ENCODE results near the gene STAC3.

The STAC3 gene

DNA sequence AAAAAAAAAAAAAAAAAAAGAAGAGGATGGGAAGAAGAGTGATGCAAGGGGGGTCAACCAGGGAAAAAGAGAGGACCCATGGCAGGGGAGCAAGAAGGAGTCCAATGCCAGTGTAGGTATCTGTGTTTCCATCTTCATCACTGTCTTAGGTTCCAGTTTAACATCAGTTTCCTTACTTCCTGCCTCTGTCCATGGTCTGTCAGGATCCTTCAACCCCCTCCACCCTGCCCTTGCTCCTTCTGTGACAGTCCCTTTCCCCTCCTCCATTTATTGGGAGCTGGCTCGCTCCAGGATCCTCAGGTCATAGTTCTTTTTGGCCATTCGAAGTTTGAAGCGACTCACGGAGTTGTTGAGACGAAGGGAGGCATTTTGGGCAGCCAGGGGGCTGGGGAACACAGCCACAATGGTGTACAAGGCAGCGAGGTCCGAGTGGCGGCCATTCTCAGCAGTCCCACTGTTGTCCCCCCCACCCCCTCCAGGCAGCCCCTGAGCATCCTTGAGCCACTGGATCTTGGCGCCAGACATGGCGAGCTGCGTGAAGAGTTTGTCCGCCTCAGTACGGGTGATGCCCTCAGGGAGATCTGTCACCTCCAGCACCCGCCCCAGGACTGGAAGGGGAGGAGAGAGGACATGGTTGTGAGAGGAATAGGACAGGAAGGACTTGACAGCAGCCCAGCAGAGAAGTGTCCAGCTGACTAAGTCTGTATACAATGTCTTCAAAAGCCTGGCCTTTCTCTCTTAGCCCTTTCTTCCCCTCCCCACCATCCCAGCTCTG lies 3.7 kb upstream of the STAC3 start:
- no peak for DNase-seq

DNA sequence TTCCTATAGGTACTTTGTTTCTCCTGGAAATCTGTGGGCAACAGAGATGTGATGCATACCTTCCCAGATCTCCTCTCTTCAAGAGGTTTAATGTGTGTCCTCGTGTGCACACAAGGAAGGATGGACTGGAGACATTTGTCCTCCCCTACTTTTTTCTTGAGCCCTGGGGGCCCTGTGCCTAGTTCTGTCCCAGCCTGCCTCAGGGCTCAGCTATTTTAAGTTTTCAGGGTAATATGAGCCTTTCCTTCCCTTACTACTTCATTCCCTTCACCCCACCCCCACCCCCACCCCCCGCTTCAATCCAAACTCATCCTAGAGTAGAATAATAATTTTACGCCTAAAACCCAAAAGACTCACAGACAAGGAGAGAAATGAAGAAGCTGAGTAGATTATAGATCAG lies 446 bp downstream of the STAC3 start:
- DNase-seq: no peak

DNA sequence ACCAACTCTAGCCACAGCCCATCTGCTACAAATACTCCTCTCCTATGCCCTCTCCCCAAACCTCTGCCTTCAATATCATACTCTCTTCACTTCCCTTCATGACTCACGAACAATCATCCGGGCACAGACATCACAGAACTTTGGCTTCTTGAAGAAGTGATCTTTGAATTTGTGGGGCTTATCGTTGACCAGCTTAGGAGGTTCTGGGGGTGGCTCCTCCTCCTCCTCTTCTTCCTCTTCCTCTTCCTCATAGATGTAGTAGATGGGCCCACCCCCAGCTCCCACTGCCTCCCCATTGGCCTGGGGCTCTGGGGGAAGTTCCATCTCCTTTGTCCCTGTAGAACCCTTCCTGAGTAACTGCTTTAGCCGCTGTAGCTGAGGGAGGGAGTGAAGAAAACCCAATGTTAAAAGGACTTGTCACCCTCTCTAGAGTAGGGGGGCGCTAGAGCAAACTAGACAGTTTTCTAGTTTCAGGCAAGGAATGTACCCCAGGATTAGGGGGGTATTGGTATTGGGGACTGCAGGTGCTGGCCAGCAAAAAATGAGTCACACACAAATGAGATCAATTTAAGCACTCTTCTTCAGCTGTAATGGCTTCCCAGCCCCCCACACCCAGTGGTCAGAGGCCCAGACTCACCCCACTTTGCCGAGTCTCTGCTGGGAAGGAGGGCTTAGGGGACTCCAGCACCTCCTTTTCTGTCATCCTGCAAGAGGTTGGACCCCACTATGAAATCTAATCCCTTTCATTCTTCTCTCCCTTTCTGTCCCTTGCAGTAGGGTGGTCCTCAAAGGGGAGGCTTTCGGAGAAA lies 1.8 kb downstream of the STAC3 start:
- peak in 1 of 2 experiments; percentile 11 for DNase-seq

DNA sequence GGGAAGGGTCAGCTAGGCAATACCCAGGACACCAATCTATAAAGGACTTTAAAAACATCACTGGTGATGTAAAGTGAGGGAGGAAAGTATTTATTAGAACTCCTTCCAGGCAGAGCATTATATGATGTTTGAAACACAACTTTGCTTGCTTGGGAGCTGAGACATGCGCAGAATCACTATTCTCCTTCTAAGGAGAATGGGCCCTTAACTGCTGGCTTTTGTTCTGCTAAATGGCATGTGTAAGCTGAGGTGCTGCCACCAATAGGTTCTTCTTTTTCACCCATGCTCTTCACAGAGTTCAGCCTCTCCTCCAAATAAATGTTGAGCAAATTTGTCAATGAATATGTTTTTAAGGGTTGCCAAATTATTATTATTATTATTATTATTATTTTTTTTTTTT lies 3.9 kb downstream of the STAC3 start:
- DNase-seq: no peak

DNA sequence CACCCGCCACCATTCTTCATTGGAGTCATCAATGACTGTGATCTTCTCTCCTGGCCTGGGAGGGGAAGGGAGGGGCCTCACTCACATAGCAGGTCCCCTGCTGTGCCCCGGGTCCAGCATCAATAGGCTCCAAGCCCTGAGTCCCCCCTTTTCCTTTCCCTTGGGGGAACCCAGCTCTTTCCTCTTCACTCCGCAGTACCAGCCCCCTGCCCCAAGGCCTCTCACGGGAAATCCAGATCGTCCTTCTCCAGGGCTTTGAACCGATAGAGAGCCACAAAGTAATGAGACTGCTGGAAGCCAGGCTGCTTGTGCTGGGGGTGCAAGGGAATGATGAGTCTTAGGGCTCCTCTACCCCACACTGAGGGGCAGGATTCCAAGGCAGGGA lies 6.7 kb downstream of the STAC3 start:
- peak in 1 of 2 experiments; percentile 24 for DNase-seq

DNA sequence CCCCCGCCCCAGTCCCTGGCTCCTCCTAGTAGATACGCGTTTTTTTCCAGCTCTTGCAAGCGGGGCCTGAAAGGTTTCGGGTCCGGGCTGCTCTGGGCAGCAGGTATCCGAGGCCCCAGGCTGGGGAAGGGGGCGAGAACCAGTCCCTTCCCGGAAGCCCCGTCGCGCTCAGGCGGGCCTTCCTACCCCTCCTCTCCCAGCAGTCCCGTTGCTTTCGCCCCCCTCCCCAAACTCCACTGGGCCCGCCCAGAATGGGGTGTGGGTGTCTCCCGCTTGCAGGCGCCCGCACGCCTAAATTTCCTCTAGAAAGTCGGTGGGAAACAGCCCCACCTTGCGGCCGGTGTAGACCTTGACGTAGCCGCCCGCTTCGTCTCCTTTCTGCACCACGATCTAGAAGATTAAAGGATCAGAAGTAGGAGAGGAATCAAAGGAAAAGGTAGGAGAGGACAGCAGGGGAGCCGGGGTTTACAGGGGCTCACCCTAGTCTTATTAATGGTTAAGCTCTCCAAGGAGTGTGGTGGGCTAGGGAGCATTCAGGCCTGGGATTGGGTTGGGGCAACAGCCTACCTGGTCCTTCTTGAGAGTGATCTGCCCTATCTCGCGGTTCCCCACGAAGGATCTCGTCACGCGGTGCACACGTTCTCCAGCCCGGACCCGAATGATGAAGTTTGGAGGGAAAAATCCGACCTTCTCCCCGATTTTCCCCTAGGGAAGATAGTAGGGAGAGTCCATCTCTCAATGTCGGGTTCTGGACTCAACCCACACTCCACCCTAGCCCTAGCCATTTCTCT lies 7.3 kb downstream of the STAC3 start:
- DNase-seq: peak; percentile 92 to 93

DNA sequence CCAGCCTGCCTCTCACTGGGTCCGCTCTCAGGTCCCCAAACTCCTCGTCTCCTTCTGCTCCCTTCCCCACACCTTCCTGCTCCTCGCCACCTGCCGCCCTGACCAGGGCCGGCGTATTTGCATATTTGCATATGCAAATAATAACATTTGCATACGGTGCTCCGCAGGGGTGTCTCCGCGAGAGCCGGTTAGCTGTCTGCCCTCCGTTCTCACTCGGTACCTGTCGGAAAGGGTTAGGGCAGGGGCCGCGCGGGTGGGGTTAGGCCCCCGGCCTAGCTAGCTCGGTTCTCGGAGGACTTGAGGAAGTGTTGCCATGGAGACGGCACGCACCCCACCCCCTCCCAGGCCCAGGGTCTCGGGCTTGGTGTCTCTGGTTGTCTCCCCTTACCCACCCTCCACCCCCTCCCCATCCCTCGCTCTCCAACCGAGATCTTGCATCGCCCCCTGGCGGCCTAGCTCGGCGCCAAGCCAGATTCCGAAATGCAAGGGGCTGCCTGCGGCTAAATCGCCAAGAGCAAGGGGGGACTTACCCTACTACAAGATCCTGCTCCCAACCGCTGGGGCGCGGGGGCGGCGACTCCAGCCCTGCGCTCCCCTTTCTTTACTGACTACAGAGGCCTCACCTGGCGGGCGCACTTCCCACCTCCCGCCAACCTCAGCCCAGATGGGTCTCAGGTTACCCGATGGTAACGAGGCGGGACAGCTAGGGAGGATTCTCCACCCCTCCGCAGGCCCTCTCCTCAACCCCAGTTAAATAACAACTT lies 8.1 kb downstream of the STAC3 start:
- peak; percentile 87 for DNase-seq

DNA sequence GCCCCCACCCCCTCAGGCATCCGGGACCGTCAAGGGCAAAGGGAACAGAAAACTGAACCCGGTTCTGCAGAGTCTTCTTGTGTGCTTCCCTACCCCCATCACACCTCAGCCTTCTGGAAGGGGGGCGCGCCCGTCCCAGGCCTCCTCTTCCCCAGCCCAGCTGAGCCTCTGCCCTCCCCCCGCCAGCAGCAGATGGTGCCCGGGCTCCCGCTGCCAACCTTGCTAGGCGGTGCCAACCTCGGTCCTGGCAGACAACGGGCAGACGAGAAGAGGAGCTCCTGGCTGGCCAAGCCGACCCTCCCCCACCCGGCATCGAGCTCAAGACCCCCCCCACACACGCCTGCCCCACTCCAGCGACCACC lies 8.7 kb downstream of the STAC3 start:
- DNase-seq: no peak

DNA sequence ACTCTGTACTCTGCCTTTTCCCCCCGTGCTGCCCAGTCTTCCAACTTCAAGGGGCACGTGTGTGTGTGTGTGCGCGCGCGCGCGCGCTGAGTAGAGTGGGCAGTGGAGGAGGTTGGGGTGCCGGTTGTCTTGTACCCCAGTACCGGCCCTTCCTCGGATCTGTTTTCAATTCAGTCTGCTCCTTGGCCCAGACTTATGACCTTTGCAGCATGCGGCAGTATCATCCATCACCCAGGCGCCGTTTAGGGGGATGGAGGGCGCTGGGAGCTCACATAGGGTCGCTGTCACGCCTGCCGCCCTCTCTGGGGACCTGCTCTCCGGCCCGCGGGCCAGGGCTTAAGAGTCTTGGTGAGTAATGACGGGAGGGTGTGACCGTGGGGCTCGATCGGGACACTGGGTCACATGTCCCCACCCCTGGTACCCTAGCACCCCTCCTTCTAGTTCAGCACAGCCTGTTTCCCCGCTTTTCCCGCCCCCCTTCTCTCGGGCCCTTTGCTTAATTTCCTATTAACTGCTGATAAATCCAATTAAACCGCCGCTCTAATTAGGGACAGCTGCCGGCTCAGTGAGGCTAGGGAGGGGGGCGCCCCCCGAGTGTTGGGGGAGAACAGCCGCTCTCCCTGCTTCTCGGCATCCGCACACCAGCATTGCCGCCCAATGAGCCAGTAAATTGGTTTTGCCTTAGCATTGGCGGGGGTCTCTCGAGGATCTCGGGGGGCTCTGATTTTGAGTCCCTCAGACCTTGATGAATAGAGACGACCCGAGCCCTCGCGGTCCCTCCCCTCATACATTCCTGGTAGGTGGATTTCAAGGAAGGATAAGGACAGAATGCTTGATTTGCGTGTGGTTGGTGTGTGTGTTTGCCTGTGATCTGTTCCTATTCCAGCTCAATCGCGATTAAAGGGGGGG lies 9.3 kb downstream of the STAC3 start:
- DNase-seq: peak in 1 of 2 experiments; percentile 56

DNA sequence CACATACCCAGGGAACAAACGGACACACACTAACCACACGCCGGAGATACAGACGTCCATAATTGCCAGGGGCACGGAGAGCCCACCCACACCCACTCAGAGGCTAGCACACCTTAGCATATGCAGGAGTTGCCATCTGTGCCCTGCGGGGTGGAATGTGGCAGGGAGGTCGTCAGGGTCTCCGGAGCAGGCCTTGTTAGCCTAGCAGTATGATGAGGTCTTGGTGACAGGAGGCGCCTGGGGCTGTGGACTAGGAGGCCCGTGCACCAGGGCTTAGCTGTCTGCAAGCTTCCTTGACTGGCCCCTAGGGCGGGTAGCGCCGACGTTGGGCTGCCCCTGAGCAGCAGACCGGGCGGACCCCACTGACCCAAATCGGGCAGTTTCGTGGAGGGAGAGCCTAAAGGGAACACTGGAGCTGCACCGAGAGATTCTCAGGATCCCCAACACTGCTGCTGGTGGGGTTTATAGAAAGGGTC lies 10.0 kb downstream of the STAC3 start:
- peak in 1 of 2 experiments; percentile 53 for DNase-seq

DNA sequence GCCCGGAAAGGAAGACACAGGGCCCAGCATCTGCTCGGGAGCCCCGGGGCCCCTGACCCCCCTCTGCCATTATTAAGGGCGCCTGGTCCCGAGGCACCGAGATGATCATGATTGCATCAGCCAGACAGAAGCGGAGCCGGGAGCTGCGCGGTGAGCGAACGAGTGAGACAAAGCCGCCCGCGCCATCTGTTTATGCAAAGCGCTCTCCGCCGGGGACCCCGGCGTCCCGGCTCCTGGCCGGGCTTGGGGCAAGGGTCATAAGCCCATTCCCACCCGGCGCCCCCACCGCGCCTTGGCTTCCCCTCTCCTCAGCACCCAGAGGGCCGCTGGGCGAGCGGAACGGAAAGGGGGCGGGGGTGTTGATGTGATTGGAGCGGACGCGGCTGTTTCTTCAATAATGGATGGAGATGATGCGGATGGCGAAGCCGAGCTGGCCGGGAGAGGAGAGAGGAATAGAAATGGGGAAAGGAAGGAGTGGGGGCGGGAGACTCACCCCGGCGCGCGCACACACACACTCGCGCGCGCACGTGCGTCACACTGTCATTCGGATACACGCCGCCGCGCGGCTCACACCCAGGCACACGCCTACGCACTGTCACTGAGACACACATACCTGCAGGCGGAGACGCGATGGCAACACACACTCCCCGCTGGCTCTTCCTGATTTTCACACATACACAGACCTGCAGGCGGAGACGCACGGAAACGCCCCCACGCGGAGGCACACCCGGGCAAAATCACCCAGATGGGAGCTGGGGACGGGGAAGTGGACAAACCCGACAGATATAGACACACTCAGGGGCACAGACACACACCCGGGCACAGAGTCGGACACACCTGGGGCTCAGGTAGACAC lies 10.7 kb downstream of the STAC3 start:
- peak; percentile 80 to 82 for DNase-seq

DNA sequence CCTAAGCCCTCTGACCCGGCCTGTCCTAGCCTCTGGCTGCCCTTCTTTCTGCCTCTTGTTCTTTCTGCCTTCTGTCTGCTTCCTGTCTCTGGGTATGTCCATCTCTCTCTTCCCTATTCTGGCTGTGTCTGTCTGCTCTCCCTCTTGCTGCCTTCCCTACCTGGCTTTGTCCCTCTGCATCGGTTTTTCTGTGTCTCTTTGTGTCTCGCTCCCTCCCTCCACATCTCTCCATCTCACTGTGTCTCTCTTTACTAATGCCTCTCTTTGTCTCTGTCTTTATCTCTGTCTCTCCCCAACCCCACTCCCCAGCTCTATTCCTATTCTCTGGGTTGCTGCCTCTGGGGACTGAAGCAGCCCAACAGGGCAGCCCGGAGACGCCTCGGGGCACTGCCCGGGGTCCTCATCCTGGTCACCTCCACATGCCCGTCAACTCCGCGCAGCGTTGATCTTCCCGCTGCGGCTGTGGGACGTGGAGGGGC lies 11.4 kb downstream of the STAC3 start:
- DNase-seq: peak in 1 of 2 experiments; percentile 51

DNA sequence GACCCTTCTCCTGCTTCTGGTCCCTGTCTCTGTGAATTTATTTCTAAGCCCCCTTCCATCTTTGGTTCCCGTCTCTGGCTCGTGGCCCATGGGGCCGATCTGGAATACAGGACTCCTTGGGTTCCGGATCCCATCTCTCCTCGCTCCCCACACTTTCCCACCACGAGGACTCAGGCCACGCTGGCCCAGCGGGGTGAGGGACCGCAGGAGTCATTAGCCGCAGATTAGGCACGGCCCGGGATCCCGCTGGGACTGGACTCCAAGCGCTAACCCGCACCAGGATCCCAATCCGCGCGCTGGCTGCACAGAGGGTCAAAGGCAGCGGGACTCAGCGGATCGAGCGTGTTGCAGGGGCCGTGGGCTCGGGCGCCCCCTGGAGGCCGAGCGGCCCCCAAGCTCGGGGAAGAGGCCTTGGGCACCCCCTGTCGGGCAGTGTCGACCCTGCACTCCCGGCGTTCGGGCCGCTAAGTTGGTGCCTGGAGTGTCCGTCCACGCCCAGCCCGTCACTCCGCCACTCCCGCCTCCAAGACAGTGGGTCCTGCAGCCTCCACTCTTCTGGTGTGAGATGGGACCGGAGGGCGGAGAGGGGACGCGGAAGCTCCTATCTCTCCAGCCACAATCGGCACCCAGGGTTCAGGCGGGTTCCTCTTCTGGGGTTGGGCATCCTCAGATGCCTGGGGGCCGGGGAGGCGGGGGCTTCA lies 12.0 kb downstream of the STAC3 start:
- DNase-seq: peak; percentile 96 to 97

DNA sequence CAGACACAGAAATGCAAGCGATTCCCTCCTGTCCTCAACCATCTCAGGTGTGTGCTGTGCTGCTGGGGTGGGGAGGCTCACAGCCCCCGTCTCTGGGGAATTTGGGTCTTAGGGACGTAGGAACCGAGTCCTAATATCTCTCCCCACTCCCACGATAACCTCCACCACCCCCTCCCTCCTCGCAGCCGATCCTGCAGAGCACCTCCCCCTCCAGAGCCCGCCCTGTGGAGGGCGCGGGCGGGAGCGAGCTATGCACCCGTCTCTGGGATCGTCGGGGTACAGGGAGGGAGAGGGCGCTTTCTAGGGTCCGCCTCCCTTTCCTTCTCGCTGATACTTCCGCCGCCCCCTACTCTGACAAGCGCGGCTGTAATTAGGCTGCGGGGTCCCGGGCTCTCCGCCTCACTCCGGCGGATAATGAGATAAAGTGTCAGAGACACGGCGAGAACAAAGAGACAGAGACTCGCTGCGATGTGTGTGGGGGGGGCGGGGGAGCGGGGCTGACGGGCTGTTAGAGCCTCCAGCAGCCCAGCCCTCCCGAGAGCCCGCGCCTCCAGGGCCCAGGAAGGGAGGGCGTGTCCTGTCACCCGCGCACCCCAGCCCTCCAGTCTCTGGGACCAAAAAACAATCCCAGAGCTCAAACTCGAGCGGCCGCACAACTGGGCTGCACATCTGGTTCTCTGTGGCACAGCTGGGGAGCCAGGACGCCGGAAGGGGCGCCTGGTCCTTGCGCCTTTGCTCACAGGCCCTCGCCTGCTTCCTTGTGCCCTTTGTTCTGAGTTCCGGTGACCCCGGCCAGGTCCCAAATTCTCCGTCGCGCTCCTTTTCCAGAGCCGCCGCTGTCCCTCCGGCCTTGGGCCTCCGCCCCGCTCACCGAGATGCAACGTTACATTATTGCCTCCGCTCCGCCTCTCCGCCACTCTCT lies 12.8 kb downstream of the STAC3 start:
- peak; percentile 57 to 62 for DNase-seq

DNA sequence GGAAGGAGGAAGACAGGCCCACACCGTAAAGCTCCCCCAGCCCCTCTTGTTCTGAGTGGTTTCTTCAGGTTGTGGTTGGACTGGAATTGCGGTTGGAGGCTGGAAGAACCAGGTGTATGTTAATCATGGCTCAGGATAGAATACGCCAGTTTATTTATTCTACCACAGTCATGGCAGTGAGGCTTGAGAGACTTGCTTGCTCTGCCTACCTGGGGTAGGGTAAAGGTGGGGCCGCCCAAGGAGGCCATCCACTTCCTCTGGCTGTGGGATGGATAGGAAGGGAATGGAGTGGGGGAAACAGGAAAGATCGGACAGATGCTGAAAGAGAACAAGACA lies 13.4 kb downstream of the STAC3 start:
- peak in 1 of 2 experiments; percentile 41 for DNase-seq

DNA sequence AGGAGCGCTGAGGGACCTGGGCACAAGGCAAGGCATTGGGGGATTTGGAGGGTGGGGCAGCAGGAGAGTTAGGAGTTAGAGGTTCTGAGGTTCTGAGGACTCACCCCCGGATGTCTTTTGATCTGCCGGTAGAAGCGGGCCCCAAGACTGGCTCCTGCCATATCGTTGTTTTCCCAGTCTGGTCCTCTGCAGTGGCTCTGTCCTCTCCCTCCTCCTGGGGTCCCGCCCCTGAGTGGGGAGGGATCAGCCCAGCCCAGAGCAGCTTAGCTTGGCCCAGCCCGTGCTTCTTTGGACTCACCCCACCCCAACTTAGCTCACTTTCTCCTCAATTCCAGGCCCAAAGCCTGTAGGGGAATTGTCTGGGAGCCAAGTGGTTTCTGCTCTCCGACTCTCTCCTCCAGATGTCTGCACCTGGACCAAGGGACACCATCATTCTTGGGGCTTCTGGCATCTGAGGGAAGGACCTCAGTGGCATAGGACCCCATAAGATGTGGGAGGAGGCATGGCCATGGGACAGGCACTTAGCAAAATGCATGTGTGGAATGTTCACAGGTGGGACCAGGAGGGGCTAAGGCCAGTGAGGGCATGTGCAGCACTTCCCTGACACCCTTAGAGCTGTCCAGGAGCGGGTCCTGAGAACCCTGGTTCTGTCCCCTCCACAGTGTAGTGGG lies 13.9 kb downstream of the STAC3 start:
- peak in 1 of 2 experiments; percentile 50 for DNase-seq

DNA sequence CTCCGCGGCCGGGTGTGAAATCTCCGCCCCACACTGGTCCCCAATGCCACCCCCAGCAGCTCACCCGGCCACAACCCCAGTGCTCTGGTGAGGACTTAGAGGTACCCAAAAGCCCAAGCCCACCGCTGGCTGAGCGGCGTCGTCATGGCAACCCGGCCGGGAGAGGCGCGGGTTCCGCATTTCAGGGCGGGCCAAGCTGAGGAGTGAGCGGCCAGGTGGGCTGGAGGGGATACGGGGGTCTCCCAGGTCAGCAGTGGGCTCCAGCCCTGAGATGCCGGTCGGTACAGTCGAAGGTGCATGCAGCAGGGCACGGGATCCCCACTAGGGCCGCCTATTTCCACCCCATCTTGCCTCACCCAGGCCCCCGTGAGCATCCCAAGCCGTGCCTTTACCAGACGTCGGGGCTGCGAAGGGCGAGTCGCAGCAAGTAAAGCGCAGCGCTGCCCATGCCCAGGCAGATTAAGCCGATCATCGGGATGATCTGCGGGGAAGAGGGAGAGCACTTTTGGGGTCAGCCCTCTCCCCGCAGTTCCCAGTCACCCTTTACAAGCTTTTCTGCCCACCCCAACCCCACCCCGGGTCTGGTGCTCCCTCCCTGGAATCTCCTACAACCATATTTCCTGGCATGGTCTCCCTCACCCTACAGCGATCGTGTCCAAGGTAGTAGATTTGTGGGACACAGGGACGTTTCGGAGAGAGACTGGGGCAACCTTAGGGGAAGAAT lies 14.6 kb downstream of the STAC3 start:
- peak; percentile 57 to 61 for DNase-seq

All from activated T-cell treated with anti-CD3 and anti-CD28 coated beads, Interleukin-2, amount 50 U/mL, for 48 hours (primary cell).